ENCODE results near the gene ZMIZ1.
A peak's percentile ranks its signal among the peaks of the same experiment; 100 is the strongest.

Gene ZMIZ1

DNA sequence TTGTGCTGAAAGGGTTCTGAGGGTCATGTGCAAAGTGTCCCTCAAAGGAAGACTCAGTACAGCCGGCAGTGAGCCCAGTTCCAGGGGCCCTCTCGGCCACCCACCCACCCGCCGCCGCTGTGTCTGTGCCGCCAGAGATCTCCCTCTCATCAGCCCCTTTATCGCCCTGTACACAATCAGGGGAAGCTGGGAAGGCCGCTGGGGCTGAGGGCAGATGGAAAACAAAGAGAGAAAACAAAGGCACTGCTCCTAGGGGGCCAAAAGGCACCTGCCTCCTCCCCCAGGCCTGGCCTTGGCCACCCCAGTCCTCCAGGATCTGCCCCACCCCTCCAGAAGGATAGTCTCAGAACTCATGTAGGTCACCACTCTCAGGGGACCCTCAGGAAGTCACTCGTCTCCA is 67.0 kb downstream of the ZMIZ1 start:
- no peak for DNase-seq (ENCODE audit: low read depth in 2 of 3, low spot score in 2 of 3)

DNA sequence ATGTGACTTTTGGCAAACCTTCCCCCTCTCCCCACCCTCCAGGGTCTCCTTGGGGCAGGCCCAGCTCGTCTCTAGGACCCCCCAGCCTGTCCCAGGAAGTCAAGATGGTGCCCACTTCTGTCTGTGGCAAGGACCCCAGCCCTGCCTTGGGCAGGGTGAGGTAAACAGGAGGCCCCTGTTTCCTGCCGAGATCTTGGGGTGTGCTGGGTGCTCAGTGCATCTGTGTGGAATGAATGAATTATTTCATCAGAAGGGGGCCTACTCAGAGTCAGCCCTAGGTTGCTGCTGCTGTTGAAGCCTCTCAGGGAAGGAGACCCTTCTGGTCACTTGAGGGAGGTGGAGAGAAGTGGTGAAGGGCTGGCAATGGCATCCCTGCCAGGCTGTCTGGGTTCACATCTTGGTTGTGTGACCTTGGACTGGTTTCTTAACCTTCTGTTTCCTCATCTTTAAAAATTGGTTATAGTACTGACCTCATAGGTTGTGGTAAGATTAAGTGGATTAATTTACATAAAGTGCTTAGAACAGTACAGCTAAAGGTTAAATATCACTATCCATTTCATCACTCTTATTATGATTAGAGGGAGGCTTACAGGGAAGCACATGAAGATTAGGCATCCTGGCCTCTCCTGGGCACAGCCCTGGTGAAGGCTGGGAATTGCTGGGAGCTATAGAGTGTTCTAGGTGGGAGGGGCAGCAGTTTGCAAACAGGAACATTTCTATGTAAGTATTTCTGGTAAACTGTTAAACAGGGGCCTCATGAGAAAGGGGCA is 67.7 kb downstream of the ZMIZ1 start:
- DNase-seq (ENCODE audit: low read depth in 2 of 3, low spot score in 2 of 3), result no peak

DNA sequence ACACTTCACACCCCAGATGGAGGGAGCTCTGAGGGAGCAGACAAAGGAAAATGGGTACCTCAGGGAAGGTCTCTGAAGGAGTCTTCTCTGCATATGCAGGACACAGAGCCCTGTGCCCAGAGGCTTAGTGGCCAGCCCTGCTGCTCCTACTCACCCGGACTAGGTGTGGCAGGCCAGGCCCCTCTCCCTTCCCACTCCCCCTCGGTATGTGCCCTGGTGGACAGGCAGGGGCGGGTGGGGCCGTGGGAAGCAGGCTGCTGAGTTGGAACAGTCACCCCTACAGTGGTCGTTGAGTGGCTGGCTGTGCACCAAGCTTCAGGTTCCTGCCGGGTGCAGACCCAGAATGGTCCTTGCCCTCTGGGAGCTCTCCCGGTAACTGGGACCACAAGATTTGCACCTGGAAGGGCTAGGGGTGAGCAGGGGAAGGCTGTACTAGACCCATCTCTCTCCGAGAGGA is 68.6 kb downstream of the ZMIZ1 start:
- no peak for DNase-seq (ENCODE audit: low read depth in 2 of 3, low spot score in 2 of 3)

DNA sequence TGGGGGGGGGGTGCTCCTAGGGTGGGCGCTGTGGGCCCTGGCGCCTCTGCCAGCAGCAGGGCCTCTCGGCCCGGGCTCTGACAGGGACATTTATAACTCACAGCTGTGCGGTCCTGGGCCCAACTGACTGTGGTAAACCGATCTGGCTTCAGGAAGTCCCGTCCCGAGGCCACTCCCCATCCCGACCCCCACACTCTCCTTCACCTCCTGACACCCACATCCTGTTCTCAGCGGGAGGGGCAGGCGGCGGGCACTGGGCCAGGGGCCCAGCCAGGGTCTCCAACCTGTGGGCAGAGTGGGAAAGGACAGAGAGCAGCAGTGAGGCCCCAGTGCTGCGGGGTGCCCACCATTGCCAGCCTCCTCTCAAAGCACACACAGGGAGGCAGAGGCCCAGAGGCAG is 69.1 kb downstream of the ZMIZ1 start:
- DNase-seq (ENCODE audit: low read depth in 2 of 3, low spot score in 2 of 3), result peak; percentile 16 to 37 (median 33)

DNA sequence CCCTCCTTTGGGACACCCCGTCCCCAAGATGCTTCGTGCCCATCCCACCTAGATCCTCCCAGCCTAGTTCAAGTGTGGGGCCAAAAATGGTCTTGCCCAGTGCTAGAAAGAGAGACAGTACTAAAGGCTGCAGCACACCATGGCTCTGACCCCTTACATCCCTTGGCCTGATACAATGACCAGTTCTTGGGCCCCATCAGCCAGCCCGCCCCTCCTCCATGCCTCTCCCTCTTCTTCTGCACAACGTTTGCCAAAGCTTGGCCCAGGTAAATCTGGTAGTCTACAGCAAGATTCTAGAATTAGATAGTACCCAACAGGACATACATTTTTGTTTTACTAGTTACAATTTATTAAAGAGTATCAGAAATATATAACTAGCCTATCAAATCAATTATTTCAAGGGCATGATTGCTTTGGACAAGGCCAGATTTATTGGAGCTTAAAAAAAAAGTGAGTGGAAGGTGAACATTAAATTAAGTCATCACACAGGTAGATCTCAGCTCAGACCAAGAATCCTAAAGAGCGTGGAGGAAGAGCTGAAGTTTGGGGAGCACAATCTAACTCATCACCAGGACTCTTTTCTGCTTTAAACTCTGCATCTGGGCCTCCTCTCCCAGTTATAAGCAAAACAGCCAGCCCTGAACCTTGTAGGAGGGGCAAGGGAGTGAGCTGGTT is 69.8 kb downstream of the ZMIZ1 start:
- DNase-seq (ENCODE audit: low read depth in 2 of 3, low spot score in 2 of 3), result no peak

DNA sequence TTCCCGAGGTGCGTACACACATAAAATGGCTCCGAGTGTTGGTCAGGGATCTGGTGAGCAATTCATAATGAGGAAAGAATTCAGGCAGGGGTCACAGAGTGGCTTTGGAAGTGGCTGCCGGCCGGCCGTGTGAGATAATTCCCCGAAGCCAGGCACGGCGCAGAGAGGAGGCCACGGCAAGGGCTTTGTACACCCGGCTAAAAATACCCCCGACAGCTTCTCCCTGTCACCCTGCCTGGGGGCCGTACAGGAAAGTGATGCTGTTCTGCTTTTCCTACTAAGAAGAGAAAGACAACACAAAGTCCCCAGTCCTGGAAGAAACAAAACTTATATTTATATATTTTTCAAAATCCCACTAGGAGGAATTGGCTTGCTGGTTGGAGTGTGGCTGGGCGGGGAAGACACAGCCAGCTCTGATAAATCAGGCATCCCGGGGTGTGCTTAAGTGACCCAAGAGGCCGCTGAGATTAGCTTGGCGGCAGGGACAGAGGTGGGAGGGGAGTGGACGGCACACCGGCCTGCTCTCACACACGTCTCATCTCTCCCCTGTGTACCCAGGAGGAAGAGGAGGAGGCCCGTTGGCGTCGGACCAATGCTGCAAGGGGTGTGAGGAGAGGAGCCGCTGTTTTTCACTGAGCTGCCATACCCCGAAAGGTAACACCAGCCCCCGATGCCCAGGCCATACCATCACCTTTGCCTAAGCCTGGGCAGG is 70.5 kb downstream of the ZMIZ1 start:
- no peak for DNase-seq (ENCODE audit: low read depth in 2 of 3, low spot score in 2 of 3)

- DNase-seq (ENCODE audit: low read depth in 2 of 3, low spot score in 2 of 3), result no peak
These were observed 71.5 kb downstream of the ZMIZ1 start for GRCh38 chr10:79140085-79140793.

GRCh38 chr10:79140855-79141254 is 72.1 kb downstream of the ZMIZ1 start:
- DNase-seq (ENCODE audit: low read depth in 2 of 3, low spot score in 2 of 3), result no peak

GRCh38 chr10:79142064-79142491 is 73.3 kb downstream of the ZMIZ1 start:
- no peak for DNase-seq (ENCODE audit: low read depth in 2 of 3, low spot score in 2 of 3)

DNA sequence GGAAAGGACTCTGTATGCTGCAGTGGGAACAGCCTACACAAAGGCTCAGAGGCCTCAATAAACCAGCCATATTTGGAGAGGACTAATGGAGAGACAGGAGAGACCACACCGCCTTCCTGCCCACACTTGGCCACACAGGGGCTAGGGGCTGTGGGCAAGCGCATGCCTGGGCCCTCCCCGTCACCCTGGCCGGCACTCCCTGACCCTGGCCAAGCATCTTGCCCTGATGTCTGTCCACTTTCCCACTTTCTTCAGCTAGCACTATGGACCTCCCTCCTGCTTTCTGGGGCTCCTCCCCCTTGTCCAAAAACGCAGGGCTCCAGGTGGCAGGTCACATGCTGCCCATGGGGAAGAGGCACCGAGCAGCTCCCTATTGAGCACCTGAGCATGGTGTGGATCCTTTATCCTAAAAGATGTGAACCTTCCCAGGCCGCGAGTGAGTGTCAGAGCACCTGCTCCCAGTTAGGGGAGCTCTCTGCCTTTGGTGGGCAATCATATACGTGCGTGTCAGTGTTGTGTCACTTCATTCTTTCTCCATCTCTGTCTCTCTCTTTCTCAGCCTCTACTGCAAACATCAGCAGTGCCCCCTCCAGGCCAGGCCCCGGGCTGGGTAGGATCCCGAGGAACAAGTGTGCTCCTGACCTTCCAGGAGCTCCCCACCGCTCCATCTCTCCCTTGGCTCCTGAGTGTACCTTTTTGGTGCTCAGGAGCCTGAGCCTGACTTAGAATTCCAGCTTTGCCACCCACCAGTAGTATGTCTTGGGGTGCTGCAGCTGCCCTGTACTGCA is 74.0 kb downstream of the ZMIZ1 start:
- no peak for DNase-seq (ENCODE audit: low read depth in 2 of 3, low spot score in 2 of 3)

- no peak for DNase-seq (ENCODE audit: low read depth in 2 of 3, low spot score in 2 of 3)
These were observed 75.1 kb downstream of the ZMIZ1 start for GRCh38 chr10:79143879-79144278.

DNA sequence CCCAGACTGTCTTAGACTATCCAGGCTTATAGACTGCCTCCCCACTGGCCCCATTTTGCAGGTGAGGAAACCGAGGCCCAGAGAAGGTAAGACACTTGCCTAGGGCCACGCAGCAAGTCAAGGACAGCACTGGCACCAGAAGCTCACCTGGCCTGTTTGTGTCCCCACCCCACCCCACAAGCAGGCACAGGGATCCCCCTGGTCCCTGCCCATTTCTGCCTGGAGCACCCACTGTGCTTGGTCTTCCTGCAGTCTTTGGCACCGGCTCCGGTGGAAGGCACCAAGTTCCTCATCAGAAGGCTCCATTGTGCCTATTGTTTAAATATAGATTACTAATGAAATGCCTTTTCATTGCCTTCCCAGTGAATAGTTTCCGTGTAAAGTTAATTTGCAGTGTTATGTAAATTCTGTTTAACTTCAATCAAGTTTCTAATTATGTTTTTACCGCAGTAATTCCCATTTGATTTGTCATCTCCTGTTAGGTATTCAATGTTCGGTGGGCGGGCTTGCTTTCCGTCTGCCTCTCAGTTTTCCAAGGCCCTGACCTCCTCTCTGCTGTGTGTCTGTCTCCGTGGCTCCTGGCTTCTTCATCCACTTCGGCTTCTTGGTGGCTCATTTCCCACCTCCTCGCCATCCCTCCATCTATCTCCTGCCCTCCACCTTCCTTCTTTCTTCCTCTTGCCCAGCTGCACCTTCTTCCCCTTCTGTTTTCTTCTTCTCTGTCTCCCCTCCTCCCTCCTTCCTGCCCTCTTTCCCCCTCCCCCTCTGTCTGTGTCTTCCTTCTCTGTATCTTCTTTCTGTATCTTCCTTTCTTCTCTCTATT is 75.8 kb downstream of the ZMIZ1 start:
- no peak for DNase-seq (ENCODE audit: low read depth in 2 of 3, low spot score in 2 of 3)

- DNase-seq (ENCODE audit: low read depth in 2 of 3, low spot score in 2 of 3), result no peak
These were observed 76.4 kb downstream of the ZMIZ1 start for GRCh38 chr10:79145174-79145483.

GRCh38 chr10:79145517-79146470 is 77.0 kb downstream of the ZMIZ1 start:
- no peak for DNase-seq (ENCODE audit: low read depth in 2 of 3, low spot score in 2 of 3)

- DNase-seq (ENCODE audit: low read depth in 2 of 3, low spot score in 2 of 3), result no peak
These were observed 77.9 kb downstream of the ZMIZ1 start for GRCh38 chr10:79146611-79147130.

- DNase-seq (ENCODE audit: low read depth in 2 of 3, low spot score in 2 of 3), result no peak
These were observed 78.5 kb downstream of the ZMIZ1 start for GRCh38 chr10:79147306-79147705.

- DNase-seq (ENCODE audit: low read depth in 2 of 3, low spot score in 2 of 3), result no peak
These were observed 79.2 kb downstream of the ZMIZ1 start for GRCh38 chr10:79147796-79148451.
